HG02763 (cell line): ENCODE data around the gene AKAP6.
"Not testable (repeated sequence)": the region's sequence is repeated elsewhere in the genome, so short reads cannot be mapped to it uniquely, and the experiment has no call there.

Source experiments
- ATAC-seq: cut with Tn5 transposase; IDR thresholded peaks from one replicate; pipeline ENCODE4 v1.9.1; 2021; ENCODE audit warnings: mild to moderate bottlenecking, moderate library complexity; ENCODE audit not compliant: unreplicated experiment

Gene AKAP6

GRCh38 chr14:32438517-32438916 lies 109.4 kb downstream of the AKAP6 start:
- ATAC-seq = no peak

- ATAC-seq = no peak
These were observed 115.0 kb downstream of the AKAP6 start for GRCh38 chr14:32443890-32444661.

GRCh38 chr14:32447371-32447770 lies 118.3 kb downstream of the AKAP6 start:
- ATAC-seq = no peak

- no peak for ATAC-seq
These were observed 120.5 kb downstream of the AKAP6 start for GRCh38 chr14:32449648-32450047.

GRCh38 chr14:32450919-32451675 lies 122.0 kb downstream of the AKAP6 start:
- ATAC-seq = no peak

- no peak for ATAC-seq
These were observed 125.0 kb downstream of the AKAP6 start for GRCh38 chr14:32453857-32454810.

- ATAC-seq = no peak
These were observed 128.3 kb downstream of the AKAP6 start for GRCh38 chr14:32457213-32457920.

- no peak for ATAC-seq
These were observed 129.6 kb downstream of the AKAP6 start for GRCh38 chr14:32458720-32459119.

- no peak for ATAC-seq
These were observed 131.2 kb downstream of the AKAP6 start for GRCh38 chr14:32460267-32460666.

- not testable (repeated sequence) for ATAC-seq
These were observed 133.5 kb downstream of the AKAP6 start for GRCh38 chr14:32462553-32462952.

- no peak for ATAC-seq
These were observed 139.9 kb downstream of the AKAP6 start for GRCh38 chr14:32468955-32469354.

- ATAC-seq = no peak
These were observed 140.5 kb downstream of the AKAP6 start for GRCh38 chr14:32469388-32470160.

GRCh38 chr14:32470161-32470715 lies 141.1 kb downstream of the AKAP6 start:
- no peak for ATAC-seq

GRCh38 chr14:32471181-32471580 lies 142.1 kb downstream of the AKAP6 start:
- ATAC-seq = no peak

- no peak for ATAC-seq
These were observed 143.0 kb downstream of the AKAP6 start for GRCh38 chr14:32472076-32472475.

- ATAC-seq = no peak
These were observed 143.7 kb downstream of the AKAP6 start for GRCh38 chr14:32472512-32473463.

- no peak for ATAC-seq
These were observed 144.4 kb downstream of the AKAP6 start for GRCh38 chr14:32473464-32473855.

GRCh38 chr14:32474478-32475195 lies 145.5 kb downstream of the AKAP6 start:
- ATAC-seq = no peak
